Activated naive CD4-positive, alpha-beta T cell treated with anti-CD3 and anti-CD28 coated beads, Interleukin-2, amount 50 U/mL, for 72 hours (primary cell): Measurements from ENCODE around the gene ZFAND3. TPM values are rescaled to one million over a fixed set of nuclear protein-coding genes. Genes with fewer than 3 reads are reported as not detected.
"Not testable (repeated sequence)": the region's sequence is repeated elsewhere in the genome, so short reads cannot be mapped to it uniquely, and the experiment has no call there.

ENCODE experiments used
- ATAC-seq, 2 donors: fragments of 150-1000 bp; cut with Tn5 transposase; 2 replicates each; pipeline ENCODE4 v1.10.0; 2021; ENCODE audit warnings: mild to moderate bottlenecking in 2 of 2, moderate library complexity in 2 of 2
- DNase-seq, 2 donors: peaks; one replicate each; pipeline ENCODE4 v3.0.0; 2021 to 2022; ENCODE audit warnings: low spot score in 2 of 2
- H3K27ac Mint-ChIP-seq, 2 donors: one replicate each; pipeline ENCODE4 v1.8.0; 2022; ENCODE audit warnings: mild to moderate bottlenecking in 2 of 2, mixed read lengths in 2 of 2
- H3K36me3 Mint-ChIP-seq, 2 donors: one replicate each; pipeline ENCODE4 v1.8.0; 2022; ENCODE audit warnings: mixed read lengths in 2 of 2
- H3K9me3 Mint-ChIP-seq, 2 donors: one replicate each; pipeline ENCODE4 v1.8.0; 2022; ENCODE audit warnings: mixed read lengths in 2 of 2
- total RNA-seq, 2 donors: library from RNA; stranded (reverse); gene quantifications; one replicate each; pipeline ENCODE4 v1.2.3, GENCODE V29; 2022

Gene ZFAND3
- total RNA-seq, 2 donors from 2014 or later = 34.1 to 37.2 TPM

- ATAC-seq (no peak), DNase-seq (no peak)
- Mint-ChIP-seq H3K27ac (no peak overlapping the region), H3K36me3 (peaks cover 3 to 13% of the 10 kb centered on the region in 2 donors), H3K9me3 (peaks cover 0 to 5% of the 10 kb centered on the region in 2 donors)
These were observed 160.1 kb downstream of the ZFAND3 start for GRCh38 chr6:37979392-37980221.

GRCh38 chr6:37980222-37980595 lies 160.7 kb downstream of the ZFAND3 start:
- no peak overlapping the region for H3K27ac Mint-ChIP-seq
- ATAC-seq (no peak), DNase-seq (no peak)
- peaks cover 0 to 11% of the 10 kb centered on the region in 2 donors for H3K36me3 Mint-ChIP-seq
- H3K9me3 Mint-ChIP-seq = peaks cover 0 to 5% of the 10 kb centered on the region in 2 donors

GRCh38 chr6:37981626-37982025 lies 162.1 kb downstream of the ZFAND3 start:
- H3K36me3 Mint-ChIP-seq = peaks cover 0 to 11% of the 10 kb centered on the region in 2 donors
- no peak overlapping the region for H3K27ac Mint-ChIP-seq
- ATAC-seq (no peak), DNase-seq (no peak)
- peaks cover 0 to 5% of the 10 kb centered on the region in 2 donors for H3K9me3 Mint-ChIP-seq

- no peak overlapping the region for H3K27ac Mint-ChIP-seq
- ATAC-seq (no peak), DNase-seq (no peak)
- peaks cover 0 to 5% of the 10 kb centered on the region in 2 donors for H3K9me3 Mint-ChIP-seq
- H3K36me3 Mint-ChIP-seq = peaks cover 0 to 11% of the 10 kb centered on the region in 2 donors
These were observed 162.8 kb downstream of the ZFAND3 start for GRCh38 chr6:37982317-37982716.

- DNase-seq = no peak
These were observed 164.4 kb downstream of the ZFAND3 start for GRCh38 chr6:37983720-37984501.

GRCh38 chr6:37984578-37984977 lies 165.1 kb downstream of the ZFAND3 start:
- no peak for ATAC-seq
- DNase-seq = no peak
- no peaks in the 10 kb centered on the region for H3K36me3 Mint-ChIP-seq
- H3K9me3 Mint-ChIP-seq = no peaks in the 10 kb centered on the region
- H3K27ac Mint-ChIP-seq = peak overlapping the region; percentile 80 to 82

More at GRCh38 chr6:37983720-37984501, 164.4 kb downstream of the ZFAND3 start:
- Mint-ChIP-seq H3K36me3 (no peaks in the 10 kb centered on the region), H3K9me3 (no peaks in the 10 kb centered on the region), H3K27ac (peak overlapping the region; percentile 80 to 82)
- ATAC-seq = peak; percentile 60 to 72

GRCh38 chr6:37985355-37985754 lies 165.8 kb downstream of the ZFAND3 start:
- no peaks in the 10 kb centered on the region for H3K9me3 Mint-ChIP-seq
- peak overlapping the region in 1 of 2 donors; percentile 35 for H3K27ac Mint-ChIP-seq
- DNase-seq = peak; percentile 24 to 59
- no peaks in the 10 kb centered on the region for H3K36me3 Mint-ChIP-seq
- ATAC-seq = peak; percentile 22 to 38

- ATAC-seq (peak; percentile 75 to 84), DNase-seq (peak in 1 of 2 donors; percentile 25)
- Mint-ChIP-seq H3K27ac (peak overlapping the region; percentile 25 to 35), H3K36me3 (no peaks in the 10 kb centered on the region), H3K9me3 (no peaks in the 10 kb centered on the region)
These were observed 167.5 kb downstream of the ZFAND3 start for GRCh38 chr6:37987018-37987417.

GRCh38 chr6:37987559-37987958 lies 168.0 kb downstream of the ZFAND3 start:
- no peaks in the 10 kb centered on the region for H3K36me3 Mint-ChIP-seq
- no peak for ATAC-seq
- H3K27ac Mint-ChIP-seq = peak overlapping the region in 1 of 2 donors; percentile 35
- no peaks in the 10 kb centered on the region for H3K9me3 Mint-ChIP-seq
- no peak for DNase-seq

- Mint-ChIP-seq H3K9me3 (no peaks in the 10 kb centered on the region), H3K36me3 (no peaks in the 10 kb centered on the region), H3K27ac (no peak overlapping the region)
- DNase-seq = no peak
- no peak for ATAC-seq
These were observed 168.6 kb downstream of the ZFAND3 start for GRCh38 chr6:37988127-37988526.

- ATAC-seq (no peak), DNase-seq (no peak)
- Mint-ChIP-seq H3K36me3 (no peaks in the 10 kb centered on the region), H3K27ac (no peak overlapping the region), H3K9me3 (no peaks in the 10 kb centered on the region)
These were observed 169.2 kb downstream of the ZFAND3 start for GRCh38 chr6:37988696-37989095.

- ATAC-seq = no peak
- Mint-ChIP-seq H3K36me3 (no peaks in the 10 kb centered on the region), H3K27ac (no peak overlapping the region), H3K9me3 (no peaks in the 10 kb centered on the region)
- no peak for DNase-seq
These were observed 171.4 kb downstream of the ZFAND3 start for GRCh38 chr6:37990762-37991525.

GRCh38 chr6:37992749-37993148 lies 173.2 kb downstream of the ZFAND3 start:
- no peak overlapping the region for H3K27ac Mint-ChIP-seq
- H3K36me3 Mint-ChIP-seq = no peaks in the 10 kb centered on the region
- peaks cover 3 to 9% of the 10 kb centered on the region in 2 donors for H3K9me3 Mint-ChIP-seq
- ATAC-seq (no peak), DNase-seq (no peak)

GRCh38 chr6:37993194-37993593 lies 173.7 kb downstream of the ZFAND3 start:
- not testable (repeated sequence) for DNase-seq, H3K36me3 Mint-ChIP-seq, H3K27ac Mint-ChIP-seq, ATAC-seq
- peaks cover 7 to 12% of the 10 kb centered on the region in 2 donors for H3K9me3 Mint-ChIP-seq

GRCh38 chr6:37993596-37993995 lies 174.1 kb downstream of the ZFAND3 start:
- no peak overlapping the region for H3K27ac Mint-ChIP-seq
- H3K9me3 Mint-ChIP-seq = peaks cover 11 to 12% of the 10 kb centered on the region in 2 donors
- no peak for ATAC-seq
- no peaks in the 10 kb centered on the region for H3K36me3 Mint-ChIP-seq
- DNase-seq = no peak

GRCh38 chr6:37994223-37994622 lies 174.7 kb downstream of the ZFAND3 start:
- Mint-ChIP-seq H3K36me3 (no peaks in the 10 kb centered on the region), H3K27ac (no peak overlapping the region), H3K9me3 (peaks cover 11 to 12% of the 10 kb centered on the region in 2 donors)
- no peak for ATAC-seq
- no peak for DNase-seq

- no peak overlapping the region for H3K27ac Mint-ChIP-seq
- ATAC-seq (no peak), DNase-seq (no peak)
- H3K36me3 Mint-ChIP-seq = peaks cover 0 to 6% of the 10 kb centered on the region in 2 donors
- peaks cover 12 to 16% of the 10 kb centered on the region in 2 donors for H3K9me3 Mint-ChIP-seq
These were observed 178.8 kb downstream of the ZFAND3 start for GRCh38 chr6:37998366-37998765.
